HuH-7.5 (cell line): ENCODE measurements around the gene FBXO38.

Experiments used
- DNase-seq: peaks from one replicate; pipeline ENCODE4 v3.0.0; 2011; ENCODE audit warnings: low spot score

The FBXO38 gene

GRCh38 chr5:148386041-148386440, 2.3 kb downstream of the FBXO38 start:
- DNase-seq, result no peak

- no peak for DNase-seq
Measured at GRCh38 chr5:148387325-148387724, 3.6 kb downstream of the FBXO38 start.

DNA sequence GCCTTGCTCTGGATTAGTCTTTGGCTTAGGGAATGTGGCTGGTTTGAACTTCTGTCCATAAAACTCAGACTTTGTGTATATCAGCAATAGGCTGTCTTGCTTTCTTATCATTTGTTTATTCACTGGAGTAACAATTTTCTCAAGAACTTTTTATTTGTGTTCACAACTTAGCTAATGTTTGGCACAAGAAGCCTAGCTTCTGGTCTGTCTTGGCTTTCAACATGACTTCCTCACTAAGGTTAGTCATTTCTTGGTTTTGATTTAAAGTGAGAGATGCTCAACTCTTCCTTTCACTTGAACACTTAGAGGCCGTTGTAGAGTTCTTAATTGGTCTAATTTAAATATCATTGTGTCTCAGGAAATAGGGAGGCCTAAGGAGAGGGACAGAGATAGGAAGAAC, 4.9 kb downstream of the FBXO38 start:
- DNase-seq, result no peak

- no peak for DNase-seq
Measured at GRCh38 chr5:148390914-148391313, 7.2 kb downstream of the FBXO38 start.

DNA sequence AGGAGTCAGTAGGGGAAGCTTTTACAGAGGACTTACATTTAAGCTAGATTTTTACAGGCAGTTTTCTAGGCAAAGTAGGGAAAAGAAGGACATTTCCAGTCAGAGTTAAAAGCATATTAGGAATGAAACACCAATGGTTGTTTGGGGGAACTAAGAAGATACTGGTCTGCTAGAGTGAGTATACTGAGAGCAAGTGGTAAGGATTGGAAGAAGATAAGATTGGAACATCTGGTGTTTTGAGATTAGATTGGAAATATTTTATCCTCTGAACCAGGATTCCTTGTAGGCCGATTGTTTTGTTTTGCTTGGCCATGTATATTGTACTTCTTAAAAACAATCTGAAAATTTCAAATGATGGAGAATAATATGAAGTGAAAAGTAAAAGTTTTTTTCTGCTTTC, 7.7 kb downstream of the FBXO38 start:
- DNase-seq, result no peak

GRCh38 chr5:148393390-148393741, 9.6 kb downstream of the FBXO38 start:
- DNase-seq, result no peak

DNA sequence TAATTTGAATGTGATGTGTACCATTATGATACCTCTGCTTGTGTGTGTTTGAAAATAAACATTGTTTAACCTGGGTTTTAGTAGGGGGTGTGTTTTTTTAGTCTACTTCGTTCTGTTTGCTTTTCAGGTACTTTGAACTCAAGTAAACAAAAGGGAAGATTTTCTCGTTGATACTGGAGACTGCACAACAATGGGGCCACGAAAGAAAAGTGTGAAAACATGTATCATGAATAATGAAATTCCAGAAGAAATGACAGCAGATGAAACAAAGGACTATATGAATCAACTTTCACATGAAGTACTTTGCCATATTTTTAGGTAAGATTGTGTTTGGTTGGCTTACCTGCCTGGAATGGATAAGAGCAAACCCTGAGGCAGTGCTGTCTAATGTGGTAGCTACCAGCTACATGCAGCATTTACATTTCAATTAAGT, 10.8 kb downstream of the FBXO38 start:
- no peak for DNase-seq

DNA sequence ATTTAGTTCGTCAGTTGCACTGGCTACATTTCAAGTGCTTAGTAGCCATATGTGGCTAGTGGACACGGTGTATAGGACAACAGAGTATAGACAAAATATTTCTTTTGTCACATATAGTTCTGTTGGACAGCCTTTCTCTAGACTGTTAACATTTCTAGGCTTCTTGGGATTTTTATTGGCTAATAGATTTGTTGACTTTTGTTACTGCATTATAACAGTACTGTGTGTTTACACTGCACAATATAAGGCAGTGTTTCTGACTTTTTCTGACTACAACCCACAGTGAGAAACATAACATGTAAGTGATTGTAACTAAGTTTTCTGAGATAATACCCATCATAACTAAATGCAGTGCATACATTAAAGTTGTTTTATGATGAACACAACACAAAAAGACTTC, 11.3 kb downstream of the FBXO38 start:
- no peak for DNase-seq

DNA sequence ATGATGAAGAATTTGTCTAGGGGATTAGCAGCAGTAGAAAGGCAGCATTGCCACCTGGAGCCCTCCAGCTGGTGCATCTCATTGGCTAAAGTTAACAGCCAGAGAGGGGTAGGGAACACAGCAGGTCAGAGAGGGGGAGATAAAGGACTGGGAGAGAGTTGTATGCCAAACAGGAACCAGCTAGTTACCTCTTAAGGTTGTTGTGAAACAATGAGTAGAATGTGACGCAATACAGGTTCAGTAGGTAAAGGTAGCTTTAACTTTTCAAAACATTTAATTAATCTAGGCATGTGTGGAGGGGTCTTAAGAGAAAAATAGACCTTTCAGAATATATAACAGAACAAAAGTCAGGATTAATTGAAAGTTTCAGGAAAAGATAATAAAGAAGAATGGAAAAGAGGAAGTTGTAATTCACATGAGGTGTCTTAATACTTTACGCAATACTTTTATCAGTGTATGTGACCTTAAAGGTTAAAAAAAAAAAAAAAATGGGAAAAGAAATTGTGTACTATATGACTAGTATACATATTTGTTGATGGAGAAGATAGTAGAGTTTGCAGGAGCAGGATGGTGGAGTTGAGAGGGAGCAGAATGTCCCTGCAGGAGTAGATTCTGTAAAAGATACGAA, 14.3 kb downstream of the FBXO38 start:
- no peak for DNase-seq

GRCh38 chr5:148398698-148399121, 15.0 kb downstream of the FBXO38 start:
- DNase-seq, result no peak

DNA sequence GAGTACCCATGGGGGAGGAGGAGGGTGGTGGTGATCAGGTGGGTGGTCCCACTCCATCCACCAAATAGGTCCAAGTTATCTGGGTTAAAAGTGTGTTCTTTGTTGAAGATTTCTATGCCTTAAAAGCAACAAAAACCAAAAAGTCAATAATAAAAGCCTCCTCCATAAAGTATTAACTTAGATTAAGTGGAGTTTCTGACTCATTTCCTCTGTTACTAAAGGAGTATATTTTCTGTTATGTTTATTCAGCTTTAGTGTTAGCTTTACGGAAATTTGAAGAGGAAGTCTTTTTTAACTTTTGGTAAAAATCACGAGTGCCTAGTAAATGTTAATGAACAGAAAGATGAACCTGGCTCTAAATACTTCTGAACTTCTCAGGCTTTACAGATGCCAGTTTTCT, 17.8 kb downstream of the FBXO38 start:
- DNase-seq, result no peak

GRCh38 chr5:148403344-148403743, 19.6 kb downstream of the FBXO38 start:
- no peak for DNase-seq

DNA sequence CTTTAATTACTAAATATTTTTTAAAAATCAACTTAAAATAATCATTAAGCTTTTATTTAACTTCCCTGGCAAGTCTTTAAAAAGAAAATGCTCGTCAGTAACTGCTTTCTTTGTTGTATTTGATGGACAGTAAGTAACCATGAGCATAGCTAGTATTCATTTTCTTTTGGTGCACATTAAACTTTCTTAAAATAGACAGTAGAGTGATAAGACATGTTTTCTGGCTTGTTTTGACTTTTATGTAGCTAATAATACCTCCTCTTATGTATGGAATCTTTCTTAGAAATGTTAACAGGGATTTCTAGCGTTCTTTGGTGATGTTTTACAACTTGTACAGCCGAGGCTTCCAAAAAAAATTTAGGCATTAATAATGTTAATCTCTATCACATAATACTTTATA, 22.6 kb downstream of the FBXO38 start:
- no peak for DNase-seq

DNA sequence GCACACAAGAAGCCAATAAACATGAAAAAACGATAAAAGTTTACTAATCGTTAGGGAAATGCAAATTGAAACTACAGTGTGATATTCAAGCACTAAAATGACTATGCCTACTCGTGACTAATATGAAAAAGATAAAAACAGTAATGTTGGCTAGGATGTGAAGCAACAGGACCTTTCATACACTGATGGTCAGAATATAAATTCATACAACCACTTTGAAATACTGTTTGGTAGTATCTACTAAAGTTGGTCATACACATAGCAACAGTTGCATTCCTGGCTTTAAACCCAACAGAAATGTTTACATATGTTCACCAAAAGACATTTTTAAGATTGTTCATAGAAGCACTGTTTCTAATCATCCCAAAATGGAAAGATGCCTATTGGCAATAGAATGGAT, 24.3 kb downstream of the FBXO38 start:
- no peak for DNase-seq

DNA sequence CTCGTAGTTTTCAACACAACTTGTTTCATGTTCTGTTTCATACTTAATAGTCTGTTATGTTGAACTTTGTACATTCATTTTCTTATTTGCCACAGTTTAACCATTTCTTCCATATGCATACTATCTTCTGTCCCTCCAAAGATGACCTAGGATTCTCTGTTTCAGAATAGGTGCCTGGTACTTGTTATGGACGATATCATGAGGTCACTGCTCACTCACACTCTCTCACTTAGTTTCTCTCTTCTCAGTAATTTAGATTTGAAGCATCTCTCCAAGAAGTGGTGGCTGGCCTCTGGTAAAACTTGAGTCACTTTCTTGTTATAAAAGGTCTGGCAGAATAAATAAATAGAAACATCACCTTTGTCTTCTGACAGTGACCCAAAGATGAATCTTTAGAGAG, 28.4 kb downstream of the FBXO38 start:
- no peak for DNase-seq

DNA sequence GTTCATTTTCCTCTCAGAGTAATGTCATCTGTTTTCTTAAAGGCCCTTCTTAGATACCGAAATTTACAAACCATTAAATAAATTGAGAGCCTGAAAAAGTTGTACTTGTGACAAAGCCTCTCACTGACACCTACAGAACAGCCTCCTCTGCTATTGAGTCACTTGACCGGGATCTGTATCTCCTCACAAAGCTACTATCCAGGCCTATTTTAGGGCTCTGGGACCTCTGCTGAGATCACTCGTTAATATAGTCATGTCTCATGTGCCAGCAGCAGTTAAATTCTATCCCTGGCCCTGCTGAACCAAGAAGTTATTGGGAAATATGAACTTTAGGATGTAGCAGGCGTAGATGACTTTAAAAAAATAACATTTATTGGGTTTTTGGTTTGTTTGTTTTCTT, 31.1 kb downstream of the FBXO38 start:
- no peak for DNase-seq

- no peak for DNase-seq
Measured at GRCh38 chr5:148416416-148416815, 32.7 kb downstream of the FBXO38 start.

DNA sequence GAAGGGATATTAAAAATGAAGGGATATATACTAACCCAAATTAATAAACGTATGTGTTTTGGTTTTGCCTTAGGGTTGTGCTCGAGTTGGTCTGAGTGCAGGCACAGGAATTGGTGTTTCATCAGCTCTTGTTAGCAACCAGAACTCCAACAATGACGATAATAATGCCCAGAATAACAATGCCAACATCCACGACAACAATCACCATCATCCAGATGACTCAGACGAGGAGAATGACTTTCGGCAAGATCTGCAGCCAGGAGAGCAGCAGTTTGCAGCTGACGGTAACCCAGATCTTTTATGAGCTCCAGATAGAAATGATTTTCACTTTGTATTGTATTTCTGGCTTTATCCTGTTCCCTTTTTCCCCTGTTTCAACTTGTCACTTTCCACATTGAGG, 33.2 kb downstream of the FBXO38 start:
- no peak for DNase-seq

DNA sequence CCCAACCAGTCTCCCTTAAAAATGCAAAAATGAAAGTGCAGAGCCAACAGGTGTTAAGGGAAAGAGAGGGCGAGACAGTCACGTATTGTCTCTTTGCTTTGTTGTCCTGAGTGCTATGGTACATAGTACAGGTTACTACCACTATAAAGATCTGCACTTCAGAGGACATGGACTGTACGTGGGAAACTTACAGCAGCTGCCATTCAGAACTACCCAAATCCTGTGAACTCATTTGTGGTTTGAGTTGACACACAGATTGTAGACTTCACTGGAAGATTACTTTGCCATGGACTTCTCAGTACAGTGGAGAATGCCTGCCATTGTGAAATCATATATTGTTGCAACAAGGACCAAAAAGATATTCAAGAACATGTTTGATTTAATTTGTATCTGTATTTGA, 34.8 kb downstream of the FBXO38 start:
- DNase-seq, result no peak

DNA sequence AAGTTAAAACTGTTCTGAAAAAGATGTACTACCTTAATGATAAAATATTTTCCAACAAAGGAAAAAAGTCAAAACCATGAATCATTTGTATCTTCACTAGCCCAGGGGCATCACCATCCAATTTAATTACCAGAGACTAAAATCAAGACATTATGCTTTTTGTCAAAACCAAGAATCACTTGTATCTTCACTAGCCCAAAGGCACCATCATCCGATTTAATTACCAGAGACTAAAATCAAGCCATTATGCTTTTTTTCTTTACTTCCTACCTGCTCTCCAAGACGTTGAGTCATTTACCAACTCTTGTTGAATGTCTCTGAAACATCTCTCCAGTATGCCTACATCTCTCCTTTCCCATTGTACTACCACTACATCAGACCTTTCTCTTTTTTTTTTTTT, 37.9 kb downstream of the FBXO38 start:
- DNase-seq, result no peak

- no peak for DNase-seq
Measured at GRCh38 chr5:148425808-148426207, 42.0 kb downstream of the FBXO38 start.

DNA sequence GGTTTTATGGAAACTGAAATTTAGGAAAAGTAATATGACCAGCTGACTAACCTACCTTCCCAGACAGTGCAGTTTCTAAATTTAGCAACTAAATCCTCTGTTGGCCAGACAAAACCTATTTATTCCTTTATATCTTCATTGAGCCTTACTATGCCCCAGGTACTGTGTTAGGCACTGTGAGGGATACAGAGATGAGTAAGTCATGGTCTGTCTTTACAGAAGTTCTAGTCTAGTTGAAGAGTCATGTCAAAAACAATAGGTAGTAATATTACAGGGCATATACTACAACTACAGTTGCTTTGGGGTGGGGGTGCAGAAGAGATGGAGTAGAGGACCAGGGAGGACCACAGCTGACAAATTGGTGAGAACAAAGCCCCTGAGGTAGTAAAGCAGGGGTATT, 42.8 kb downstream of the FBXO38 start:
- no peak for DNase-seq

- no peak for DNase-seq
Measured at GRCh38 chr5:148427370-148428042, 43.7 kb downstream of the FBXO38 start.

DNA sequence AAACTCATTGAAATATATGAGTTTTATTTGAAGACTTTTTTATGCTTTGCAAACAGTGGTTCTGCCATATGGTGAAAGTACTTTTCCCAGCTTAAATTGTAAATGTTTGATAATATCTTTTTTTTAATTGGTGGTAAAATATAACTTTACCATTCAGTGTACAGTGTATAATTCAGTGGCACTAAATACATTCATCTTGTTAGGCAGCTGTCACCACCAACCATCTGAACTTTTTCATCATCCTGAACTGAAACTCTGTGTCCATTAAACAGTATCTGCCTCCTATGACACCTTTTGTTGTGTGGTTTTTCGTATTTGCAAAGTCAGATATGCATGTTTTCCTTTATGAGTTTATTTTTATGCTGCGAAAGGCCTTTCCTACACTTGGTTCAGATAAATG, 45.1 kb downstream of the FBXO38 start:
- DNase-seq, result no peak
